K562 (cell line): ENCODE results near the gene SUMF2.

Experiments used
- ATF1 ChIP-seq, 2 experiments: fragments of 450-650 bp in 1 of 2; IDR thresholded peaks; 2 replicates each; pipeline ENCODE4 v1.6.1; 2016; ENCODE audit warnings: missing compliant biosample characterization in 1 of 2, missing genetic modification characterization in 1 of 2
- CHD4 ChIP-seq: fragments of 200-600 bp; sonication (generic); IDR thresholded peaks from 3 replicates; pipeline ENCODE4 v1.6.1; 2012; ENCODE audit warnings: low read depth, mild to moderate bottlenecking, mixed read lengths, low read length, inconsistent platforms; ENCODE audit not compliant: insufficient read depth, insufficient replicate concordance, poor library complexity, severe bottlenecking
- MAFF ChIP-seq: IDR thresholded peaks from 2 replicates; pipeline ENCODE4 v1.6.1; 2012; ENCODE audit warnings: low read length, improper control_type of control experiment
- NFE2L1 ChIP-seq: fragments of 450-650 bp; IDR thresholded peaks from 2 replicates; pipeline ENCODE4 v1.6.1; 2016; ENCODE audit warnings: missing genetic modification characterization, low read depth, mild to moderate bottlenecking, missing compliant biosample characterization, moderate library complexity, borderline replicate concordance
- SMAD1 ChIP-seq: fragments of 150-350 bp; IDR thresholded peaks from 2 replicates; pipeline ENCODE4 v1.6.1; 2014; ENCODE audit warnings: low read length, low read depth; ENCODE audit not compliant: partially characterized antibody
- TF ChIP-seq, protein P1 (sequence below): fragments of 450-650 bp; formaldehyde crosslinking; IDR thresholded peaks from 2 replicates; pipeline ENCODE4 v1.4.0; 2020; ENCODE audit warnings: mild to moderate bottlenecking
- TF ChIP-seq, protein P2 (sequence below): fragments of 450-650 bp; formaldehyde crosslinking; IDR thresholded peaks from 2 replicates; pipeline ENCODE4 v1.4.0; 2020; ENCODE audit warnings: mild to moderate bottlenecking, moderate library complexity
- TF ChIP-seq, protein P3 (sequence below): sonication (generic); formaldehyde crosslinking; IDR thresholded peaks from 2 replicates; pipeline ENCODE4 v1.9.0; 2022; ENCODE audit warnings: mild to moderate bottlenecking, missing genetic modification reagents
- TF ChIP-seq, protein P4 (sequence below), 3 experiments: IDR thresholded peaks in 2 of 3; conservative IDR thresholded peaks in 1 of 3; 2 replicates each; pipeline ENCODE4 v1.5.1; 2011 to 2012; ENCODE audit warnings: low read length in 3 of 3, mild to moderate bottlenecking in 3 of 3, control low read depth in 2 of 3, improper control_type of control experiment in 1 of 3, inconsistent platforms in 1 of 3, low read depth in 1 of 3, mixed read lengths in 1 of 3, moderate library complexity in 1 of 3; ENCODE audit not compliant: insufficient read depth in 2 of 3

DNA sequence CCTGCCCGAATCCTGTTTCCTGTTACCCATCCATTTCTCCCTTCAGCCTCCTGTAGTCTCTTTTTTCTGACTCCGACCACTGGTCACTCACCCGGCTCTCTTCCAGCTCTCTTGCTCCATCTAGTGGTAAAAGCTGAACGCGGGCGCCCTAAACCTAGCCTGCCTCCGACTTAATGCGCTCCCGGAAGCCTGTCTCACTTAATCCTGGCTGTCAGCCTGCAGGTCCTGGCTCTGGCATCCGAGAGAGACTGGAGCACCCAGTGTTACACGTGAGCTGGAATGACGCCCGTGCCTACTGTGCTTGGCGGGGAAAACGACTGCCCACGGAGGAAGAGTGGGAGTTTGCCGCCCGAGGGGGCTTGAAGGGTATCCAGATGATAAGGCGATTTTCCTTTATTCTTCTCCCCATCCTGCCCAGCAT is 10.3 kb downstream of the SUMF2 start:
- TF ChIP-seq MAFF: no peak
- TF ChIP-seq, protein P1, sequence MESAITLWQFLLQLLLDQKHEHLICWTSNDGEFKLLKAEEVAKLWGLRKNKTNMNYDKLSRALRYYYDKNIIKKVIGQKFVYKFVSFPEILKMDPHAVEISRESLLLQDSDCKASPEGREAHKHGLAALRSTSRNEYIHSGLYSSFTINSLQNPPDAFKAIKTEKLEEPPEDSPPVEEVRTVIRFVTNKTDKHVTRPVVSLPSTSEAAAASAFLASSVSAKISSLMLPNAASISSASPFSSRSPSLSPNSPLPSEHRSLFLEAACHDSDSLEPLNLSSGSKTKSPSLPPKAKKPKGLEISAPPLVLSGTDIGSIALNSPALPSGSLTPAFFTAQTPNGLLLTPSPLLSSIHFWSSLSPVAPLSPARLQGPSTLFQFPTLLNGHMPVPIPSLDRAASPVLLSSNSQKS (CRISPR knock-in tag): no peak
- TF ChIP-seq, protein P2, sequence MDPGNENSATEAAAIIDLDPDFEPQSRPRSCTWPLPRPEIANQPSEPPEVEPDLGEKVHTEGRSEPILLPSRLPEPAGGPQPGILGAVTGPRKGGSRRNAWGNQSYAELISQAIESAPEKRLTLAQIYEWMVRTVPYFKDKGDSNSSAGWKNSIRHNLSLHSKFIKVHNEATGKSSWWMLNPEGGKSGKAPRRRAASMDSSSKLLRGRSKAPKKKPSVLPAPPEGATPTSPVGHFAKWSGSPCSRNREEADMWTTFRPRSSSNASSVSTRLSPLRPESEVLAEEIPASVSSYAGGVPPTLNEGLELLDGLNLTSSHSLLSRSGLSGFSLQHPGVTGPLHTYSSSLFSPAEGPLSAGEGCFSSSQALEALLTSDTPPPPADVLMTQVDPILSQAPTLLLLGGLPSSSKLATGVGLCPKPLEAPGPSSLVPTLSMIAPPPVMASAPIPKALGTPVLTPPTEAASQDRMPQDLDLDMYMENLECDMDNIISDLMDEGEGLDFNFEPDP (CRISPR knock-in tag): no peak
- TF ChIP-seq CHD4: no peak
- TF ChIP-seq, protein P3, sequence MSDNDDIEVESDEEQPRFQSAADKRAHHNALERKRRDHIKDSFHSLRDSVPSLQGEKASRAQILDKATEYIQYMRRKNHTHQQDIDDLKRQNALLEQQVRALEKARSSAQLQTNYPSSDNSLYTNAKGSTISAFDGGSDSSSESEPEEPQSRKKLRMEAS (CRISPR knock-in tag): 0 out of 2 replicates have a peak, but pooled peaks have one; percentile 20
- TF ChIP-seq SMAD1: no peak
- TF ChIP-seq, protein P4, sequence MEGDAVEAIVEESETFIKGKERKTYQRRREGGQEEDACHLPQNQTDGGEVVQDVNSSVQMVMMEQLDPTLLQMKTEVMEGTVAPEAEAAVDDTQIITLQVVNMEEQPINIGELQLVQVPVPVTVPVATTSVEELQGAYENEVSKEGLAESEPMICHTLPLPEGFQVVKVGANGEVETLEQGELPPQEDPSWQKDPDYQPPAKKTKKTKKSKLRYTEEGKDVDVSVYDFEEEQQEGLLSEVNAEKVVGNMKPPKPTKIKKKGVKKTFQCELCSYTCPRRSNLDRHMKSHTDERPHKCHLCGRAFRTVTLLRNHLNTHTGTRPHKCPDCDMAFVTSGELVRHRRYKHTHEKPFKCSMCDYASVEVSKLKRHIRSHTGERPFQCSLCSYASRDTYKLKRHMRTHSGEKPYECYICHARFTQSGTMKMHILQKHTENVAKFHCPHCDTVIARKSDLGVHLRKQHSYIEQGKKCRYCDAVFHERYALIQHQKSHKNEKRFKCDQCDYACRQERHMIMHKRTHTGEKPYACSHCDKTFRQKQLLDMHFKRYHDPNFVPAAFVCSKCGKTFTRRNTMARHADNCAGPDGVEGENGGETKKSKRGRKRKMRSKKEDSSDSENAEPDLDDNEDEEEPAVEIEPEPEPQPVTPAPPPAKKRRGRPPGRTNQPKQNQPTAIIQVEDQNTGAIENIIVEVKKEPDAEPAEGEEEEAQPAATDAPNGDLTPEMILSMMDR (IDR thresholded peaks at IDR 0.05 in 2 of 3, conservative IDR thresholded peaks at IDR 0.05 in 1 of 3; ENCODE audit: insufficient read depth in 2 of 3, low read depth in 1 of 3, low read length in 3 of 3): peak; percentile 86 to 92 (median 88)
- TF ChIP-seq ATF1 (CRISPR knock-in tag; IDR thresholded peaks at IDR 0.05): no peak
- no peak for TF ChIP-seq ATF1 (tag; IDR thresholded peaks at IDR 0.05)
- no peak for TF ChIP-seq NFE2L1 (tag)
